Vagina (tissue), 2 donors: ENCODE measurements around the gene OTP.

Experiments used
- CTCF ChIP-seq, 3 experiments: fragments of 450-650 bp in 2 of 3; fragments of 200-600 bp in 1 of 3; sonication (generic) in 1 of 3; IDR thresholded peaks; one replicate each; pipeline ENCODE4 v1.5.1; 2017 to 2019; ENCODE audit warnings: antibody characterized with exemption in 3 of 3, mild to moderate bottlenecking in 2 of 3, moderate library complexity in 2 of 3
- POLR2A ChIP-seq, 2 donors: fragments of 450-650 bp; IDR thresholded peaks; one replicate each; pipeline ENCODE4 v1.6.1; 2017; ENCODE audit warnings: antibody characterized with exemption in 2 of 2, mild to moderate bottlenecking in 2 of 2, moderate library complexity in 2 of 2
- POLR2AphosphoS5 ChIP-seq, 2 donors: sonication (generic); formaldehyde crosslinking; IDR thresholded peaks; one replicate each; pipeline ENCODE4 v1.9.0; 2017; ENCODE audit warnings: antibody characterized with exemption in 2 of 2, mild to moderate bottlenecking in 2 of 2, low read depth in 1 of 2; ENCODE audit not compliant: insufficient read depth in 1 of 2

DNA sequence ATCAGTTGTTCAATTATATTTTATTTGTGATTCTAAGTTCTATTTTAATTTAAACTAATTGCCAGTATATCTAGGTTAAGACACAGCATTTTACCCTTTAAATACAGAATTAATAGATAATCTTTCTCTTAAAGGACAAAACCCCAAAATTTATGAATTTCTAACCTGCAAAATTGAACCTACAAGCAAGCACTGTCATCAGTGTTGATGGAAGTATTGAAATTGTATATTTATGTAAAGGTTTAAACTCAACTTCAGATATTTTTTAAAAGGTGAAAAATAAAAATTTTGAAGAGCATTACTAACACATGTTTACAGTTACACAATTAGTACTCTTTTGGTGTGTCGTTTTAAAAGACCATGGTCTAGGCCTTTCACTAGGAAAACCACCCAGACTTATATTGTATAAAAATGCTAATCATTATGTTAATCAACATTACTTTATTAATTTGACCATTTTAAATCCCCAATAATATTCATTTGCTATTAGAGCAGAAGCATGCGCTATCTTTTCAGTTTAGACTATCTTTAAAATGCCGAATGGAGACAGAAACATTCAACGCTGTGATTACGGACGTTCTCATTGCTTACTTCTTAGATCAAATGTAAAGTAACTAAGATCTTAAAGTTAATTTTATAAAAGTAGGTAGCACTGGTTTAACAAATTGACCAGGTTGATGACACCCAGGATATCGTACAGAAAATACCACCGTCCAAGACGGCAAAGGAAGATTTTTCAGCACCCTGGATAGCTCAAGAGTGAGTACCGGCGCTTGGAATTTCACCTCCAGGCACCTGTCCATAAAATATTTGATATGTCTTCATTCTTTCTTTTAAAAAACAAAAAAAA, 3.2 kb downstream of the OTP start:
- TF ChIP-seq CTCF (IDR thresholded peaks at IDR 0.05) (no peak), POLR2A (IDR thresholded peaks at IDR 0.05) (no peak), POLR2AphosphoS5 (IDR thresholded peaks at IDR 0.05; ENCODE audit: insufficient read depth in 1 of 2, low read depth in 1 of 2) (no peak)
